Pancreas (tissue), 10 donors: ENCODE data around the gene CDH18. TPM values are rescaled to one million over a fixed set of nuclear protein-coding genes. Genes with fewer than 3 reads are reported as not detected.

Experiments
- ATAC-seq, 4 donors: fragments of 200-7000 bp; cut with Tn5 transposase; one replicate each; pipeline versions ENCODE4 v1.8.0 to v1.9.1; 2020; ENCODE audit warnings: mild to moderate bottlenecking in 4 of 4, moderate library complexity in 4 of 4
- DNase-seq, 6 donors: peaks; one replicate each; pipeline ENCODE4 v3.0.0-alpha.2; 2020
- FAIRE-seq: peaks from 2 replicates; lab custom pipeline; 2012; peaks lifted over from hg19 to GRCh38; lab: Jason Lieb, UNC
- H3K27ac ChIP-seq, 4 donors: fragments of 200-600 bp; sonication (generic); 1 replicate in 3 of 4; 2 replicates in 1 of 4; pipeline versions ENCODE4 v1.5.0 to v1.8.0; 2020
- H3K27me3 ChIP-seq, 4 donors: fragments of 200-600 bp; one replicate each; pipeline ENCODE4 v1.8.0; 2021
- H3K36me3 ChIP-seq, 3 donors: fragments of 200-600 bp; sonication (generic) in 1 of 3; one replicate each; pipeline versions ENCODE4 v1.5.0 to v1.8.0; 2020 to 2021
- H3K4me1 ChIP-seq, 3 donors: fragments of 200-600 bp; one replicate each; pipeline ENCODE4 v1.8.0; 2021
- H3K4me3 ChIP-seq, 4 donors: fragments of 200-600 bp; sonication (generic) in 2 of 4; one replicate each; pipeline versions ENCODE4 v1.5.0 to v1.8.0; 2020 to 2021
- H3K9me3 ChIP-seq, 4 donors: fragments of 200-600 bp; one replicate each; pipeline ENCODE4 v1.8.0; 2021
- CTCF ChIP-seq, 4 donors: fragments of 200-600 bp; sonication (generic) in 3 of 4; IDR thresholded peaks; one replicate each; pipeline versions ENCODE4 v1.5.0 to v1.8.0; 2021; ENCODE audit warnings: antibody characterized with exemption in 4 of 4
- WGBS, 2 donors: extraction: QIAGEN DNeasy Blood & Tissue Kit; methylation state at CpG; one replicate each; pipeline ENCODE4 v1.1.7; 2013; 5-methylcytosine and 5-hydroxymethylcytosine counted together
- intact Hi-C, 3 donors: fragments of 100-400 bp; cut with DNase I; formaldehyde crosslinking; loops; one replicate each; pipeline versions ENCODE4 v1.11.1 to v1.14.2; 2022
- polyA plus RNA-seq, 2 donors: library from polyadenylated mRNA; stranded (reverse); fragments of 200-250 nt; gene quantifications; one replicate each; pipeline ENCODE4 v1.2.3, GENCODE V29; 2013
- total RNA-seq, 6 donors: library from RNA; stranded (reverse); fragmentation: NEBNext Ultra II Directional in 4 of 6; extraction: Animal tissue kit (Norgen Biotek cat#: 25700) in 4 of 6; gene quantifications; one replicate each; pipeline versions ENCODE4 v1.2.1 to v1.2.4, GENCODE V29; 2021 to 2023
- donor health status: healthy with polysubstance abuse.
- donor health status: DM: no; HTN: no; CAD: no; lungs with moderate emphysema.
- donor health status: DM: no; HTN: no; CAD: no.
- donor health status: control.
- donor health status: control.
- donor health status: Bipolar disorder and iron deficiency.
- donor health status: DM: yes; HTN: yes; CAD: no.
- donor health status: DM: no; HTN: no; CAD: no.
- donor health status: DM: no; HTN: no; CAD: no.
- donor health status: DM: yes; HTN: yes; CAD: no.

CDH18 gene
- total and polyA plus RNA-seq, 8 donors = 0.09 to 0.80 (median 0.27) TPM

GRCh38 chr5:19910136-19910535, 77.9 kb downstream of the CDH18 start:
- 77 to 80% methylated on average over 4 of the region's 4 CpGs for WGBS, 2 donors
- ATAC-seq = no peak
- FAIRE-seq = no peak
- Histone ChIP-seq H3K4me1 (no peaks in the 10 kb centered on the region), H3K27ac (no peak overlapping the region), H3K9me3 (no peaks in the 10 kb centered on the region), H3K27me3 (no peaks in the 10 kb centered on the region), H3K4me3 (no peak overlapping the region), H3K36me3 (no peaks in the 10 kb centered on the region)
- no peak for TF ChIP-seq CTCF (IDR thresholded peaks at IDR 0.05)
- no peak for DNase-seq
- intact Hi-C loops = no loop called here

DNA sequence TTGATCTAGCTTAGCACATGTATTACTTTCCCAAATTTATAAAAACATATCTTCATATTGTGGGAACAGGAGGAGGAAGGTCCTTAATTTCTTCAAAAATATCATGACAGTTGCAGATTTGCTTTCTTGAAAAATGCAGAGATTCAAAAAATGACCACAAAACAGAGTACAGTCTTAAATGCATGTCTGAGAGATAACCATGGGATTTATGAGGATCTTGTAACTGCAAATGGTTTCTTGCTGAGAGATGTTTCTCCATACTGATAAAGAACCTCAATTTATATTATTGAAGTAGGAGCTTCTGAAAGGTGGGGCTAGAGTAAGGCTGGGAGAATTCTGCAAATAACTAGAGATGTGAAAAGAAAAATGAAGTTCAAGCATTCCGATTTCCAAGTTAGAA, 83.2 kb downstream of the CDH18 start:
- DNase-seq (no peak), ATAC-seq (no peak), FAIRE-seq (no peak)
- H3K36me3 ChIP-seq = no peaks in the 10 kb centered on the region
- TF ChIP-seq CTCF (IDR thresholded peaks at IDR 0.05) = no peak
- intact Hi-C loops = no loop called here
- H3K27ac ChIP-seq = no peak overlapping the region
- no peaks in the 10 kb centered on the region for H3K27me3 ChIP-seq
- H3K9me3 ChIP-seq = no peaks in the 10 kb centered on the region
- WGBS, 2 donors = 1 to 92% methylated on average over 1 of the region's 1 CpG
- H3K4me1 ChIP-seq = no peaks in the 10 kb centered on the region
- H3K4me3 ChIP-seq = no peak overlapping the region

GRCh38 chr5:19903611-19904010, 84.4 kb downstream of the CDH18 start:
- no peaks in the 10 kb centered on the region for H3K4me1 ChIP-seq
- no peaks in the 10 kb centered on the region for H3K9me3 ChIP-seq
- no peaks in the 10 kb centered on the region for H3K36me3 ChIP-seq
- intact Hi-C loops = no loop called here
- no peak for TF ChIP-seq CTCF (IDR thresholded peaks at IDR 0.05)
- H3K27ac ChIP-seq = no peak overlapping the region
- FAIRE-seq (no peak), DNase-seq (no peak), ATAC-seq (no peak)
- 88 to 92% methylated on average over 5 of the region's 5 CpGs for WGBS, 2 donors
- H3K27me3 ChIP-seq = no peaks in the 10 kb centered on the region
- no peak overlapping the region for H3K4me3 ChIP-seq

DNA sequence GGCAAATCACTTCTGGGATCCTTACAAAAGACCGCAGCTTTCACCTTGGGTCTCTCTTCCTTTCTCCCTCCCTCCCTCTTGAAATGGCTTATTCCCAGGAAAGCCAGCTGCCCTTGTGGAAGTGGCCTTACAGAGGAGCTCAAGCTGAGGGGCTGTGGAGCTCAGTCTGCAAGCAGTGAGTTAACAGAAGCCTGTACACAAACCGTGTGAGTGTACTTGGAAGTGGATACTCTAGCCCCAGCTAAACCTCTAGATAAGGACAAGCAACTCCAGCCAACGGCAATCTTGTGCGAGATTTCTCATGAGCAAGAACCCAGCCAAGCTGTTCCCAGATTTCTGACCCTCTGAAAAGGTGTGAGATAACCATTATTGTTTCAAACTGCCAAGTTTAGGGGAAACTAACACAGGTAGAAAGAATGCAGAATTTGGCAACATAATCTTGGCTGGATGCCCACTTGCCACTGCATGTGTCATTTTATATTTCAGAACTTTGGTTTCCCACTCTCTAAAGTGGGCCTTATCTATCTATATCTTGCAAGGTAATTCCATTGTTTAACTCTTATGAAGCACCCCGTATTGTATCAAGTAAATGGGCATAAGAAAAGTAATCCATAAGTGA, 85.6 kb downstream of the CDH18 start:
- TF ChIP-seq CTCF (IDR thresholded peaks at IDR 0.05) = no peak
- intact Hi-C loops = no loop called here
- 31 to 36% methylated on average over 5 of the region's 5 CpGs for WGBS, 2 donors

GRCh38 chr5:19900269-19900668, 87.7 kb downstream of the CDH18 start:
- peak; percentile 45 for FAIRE-seq
- Histone ChIP-seq H3K27ac (no peak overlapping the region), H3K4me3 (no peak overlapping the region), H3K4me1 (no peaks in the 10 kb centered on the region), H3K36me3 (no peaks in the 10 kb centered on the region), H3K27me3 (no peaks in the 10 kb centered on the region), H3K9me3 (no peaks in the 10 kb centered on the region)
- no peak for TF ChIP-seq CTCF (IDR thresholded peaks at IDR 0.05)
- no peak for ATAC-seq
- intact Hi-C loops = no loop called here
- WGBS, 2 donors = 86 to 93% methylated on average over 3 of the region's 3 CpGs
- no peak for DNase-seq

More for the DNA sequence above, 85.6 kb downstream of the CDH18 start:
- Histone ChIP-seq H3K9me3 (no peaks in the 10 kb centered on the region), H3K4me3 (no peak overlapping the region), H3K27me3 (no peaks in the 10 kb centered on the region), H3K4me1 (no peaks in the 10 kb centered on the region), H3K27ac (no peak overlapping the region), H3K36me3 (no peaks in the 10 kb centered on the region)
- DNase-seq (no peak), ATAC-seq (peak in 3 of 4 donors; percentile 34 to 65 (median 51)), FAIRE-seq (no peak)
